Nephron (organoid): ENCODE results near the gene IL17RB.

ENCODE experiments used
- H3K27ac Mint-ChIP-seq, 3 experiments: 2 replicates each; pipeline ENCODE4 v1.8.0; 2020; ENCODE audit warnings: mixed read lengths in 3 of 3, mild to moderate bottlenecking in 2 of 3, moderate library complexity in 1 of 3
- H3K27me3 Mint-ChIP-seq: 2 replicates; pipeline ENCODE4 v1.8.0; 2021; ENCODE audit warnings: low read depth, mild to moderate bottlenecking, moderate library complexity, mixed read lengths
- H3K36me3 Mint-ChIP-seq: 2 replicates; pipeline ENCODE4 v1.8.0; 2020; ENCODE audit warnings: low read depth, mixed read lengths
- H3K4me1 Mint-ChIP-seq: 2 replicates; pipeline ENCODE4 v1.8.0; 2020; ENCODE audit warnings: mixed read lengths
- H3K4me3 Mint-ChIP-seq, 3 experiments: 2 replicates each; pipeline ENCODE4 v1.8.0; 2020; ENCODE audit warnings: mild to moderate bottlenecking in 3 of 3, mixed read lengths in 3 of 3, moderate library complexity in 2 of 3
- H3K9me3 Mint-ChIP-seq: 2 replicates; pipeline ENCODE4 v1.8.0; 2020; ENCODE audit warnings: mixed read lengths
- CTCF ChIP-seq, 3 experiments: fragments of 200-600 bp; sonication (generic); IDR thresholded peaks; one replicate each; pipeline ENCODE4 v1.5.0; 2021; ENCODE audit warnings: antibody characterized with exemption in 3 of 3; ENCODE audit not compliant: unreplicated experiment in 3 of 3

IL17RB gene

GRCh38 chr3:53802256-53802880, 44.0 kb upstream of the IL17RB start:
- peaks cover 28% of the 10 kb centered on the region for H3K4me1 Mint-ChIP-seq
- no peaks in the 10 kb centered on the region for H3K36me3 Mint-ChIP-seq
- no peak for TF ChIP-seq CTCF (IDR thresholded peaks at IDR 0.05; ENCODE audit: unreplicated experiment in 3 of 3)
- H3K9me3 Mint-ChIP-seq: no peaks in the 10 kb centered on the region
- peaks cover 3% of the 10 kb centered on the region for H3K27me3 Mint-ChIP-seq
- no peak overlapping the region for H3K27ac Mint-ChIP-seq
- no peak overlapping the region for H3K4me3 Mint-ChIP-seq

GRCh38 chr3:53803124-53803815, 43.1 kb upstream of the IL17RB start:
- H3K27me3 Mint-ChIP-seq: peaks cover 3% of the 10 kb centered on the region
- no peaks in the 10 kb centered on the region for H3K36me3 Mint-ChIP-seq
- peaks cover 32% of the 10 kb centered on the region for H3K4me1 Mint-ChIP-seq
- no peaks in the 10 kb centered on the region for H3K9me3 Mint-ChIP-seq
- H3K4me3 Mint-ChIP-seq: no peak overlapping the region
- no peak for TF ChIP-seq CTCF (IDR thresholded peaks at IDR 0.05; ENCODE audit: unreplicated experiment in 3 of 3)
- H3K27ac Mint-ChIP-seq: peak overlapping the region in 1 of 3 experiments; percentile 7

GRCh38 chr3:53803816-53804695, 42.3 kb upstream of the IL17RB start:
- no peaks in the 10 kb centered on the region for H3K36me3 Mint-ChIP-seq
- peaks cover 3% of the 10 kb centered on the region for H3K27me3 Mint-ChIP-seq
- H3K27ac Mint-ChIP-seq: peak overlapping the region; percentile 7 to 68 (median 38)
- H3K4me3 Mint-ChIP-seq: no peak overlapping the region
- H3K9me3 Mint-ChIP-seq: no peaks in the 10 kb centered on the region
- TF ChIP-seq CTCF (IDR thresholded peaks at IDR 0.05; ENCODE audit: unreplicated experiment in 3 of 3): no peak
- H3K4me1 Mint-ChIP-seq: peaks cover 32% of the 10 kb centered on the region

GRCh38 chr3:53804697-53805462, 41.5 kb upstream of the IL17RB start:
- H3K36me3 Mint-ChIP-seq: no peaks in the 10 kb centered on the region
- H3K4me3 Mint-ChIP-seq: no peak overlapping the region
- peaks cover 32% of the 10 kb centered on the region for H3K4me1 Mint-ChIP-seq
- H3K9me3 Mint-ChIP-seq: no peaks in the 10 kb centered on the region
- no peak for TF ChIP-seq CTCF (IDR thresholded peaks at IDR 0.05; ENCODE audit: unreplicated experiment in 3 of 3)
- peak overlapping the region; percentile 7 to 68 (median 38) for H3K27ac Mint-ChIP-seq
- H3K27me3 Mint-ChIP-seq: peaks cover 3% of the 10 kb centered on the region

GRCh38 chr3:53805463-53806159, 40.8 kb upstream of the IL17RB start:
- no peak for TF ChIP-seq CTCF (IDR thresholded peaks at IDR 0.05; ENCODE audit: unreplicated experiment in 3 of 3)
- Mint-ChIP-seq H3K27me3 (peaks cover 3% of the 10 kb centered on the region), H3K27ac (peak overlapping the region in 1 of 3 experiments; percentile 7), H3K4me1 (peaks cover 32% of the 10 kb centered on the region), H3K36me3 (no peaks in the 10 kb centered on the region), H3K4me3 (no peak overlapping the region), H3K9me3 (no peaks in the 10 kb centered on the region)
